ENCODE data around the gene CTDSPL2. TPM values are rescaled to one million over a fixed set of nuclear protein-coding genes. Genes with fewer than 3 reads are reported as not detected.

The CTDSPL2 gene
- polyA plus RNA-seq, 1 donor from 2014 or later = 78.1 TPM

GRCh38 chr15:44435893-44436667, 8.7 kb downstream of the CTDSPL2 start:
- Histone ChIP-seq H3K9me2 (ENCODE audit: insufficient read depth, low read length) (no peaks in the 10 kb centered on the region), H3K27ac (ENCODE audit: low read length) (no peak overlapping the region), H3K9me3 (ENCODE audit: low read length) (no peaks in the 10 kb centered on the region), H3F3A (ENCODE audit: insufficient read depth, low read length, poor library complexity, severe bottlenecking) (no peaks in the 10 kb centered on the region), H3K9ac (ENCODE audit: low read length) (no peak overlapping the region), H4K20me1 (ENCODE audit: insufficient read depth) (no peaks in the 10 kb centered on the region), H3K27me3 (ENCODE audit: insufficient read depth, low read depth, low read length) (no peaks in the 10 kb centered on the region), H3K4me2 (ENCODE audit: low read length) (no peak overlapping the region), H3K36me3 (ENCODE audit: insufficient read depth, low read length) (no peaks in the 10 kb centered on the region), H3K4me3 (ENCODE audit: low read length) (no peak overlapping the region), H3K79me2 (replicated peaks; ENCODE audit: insufficient read depth, low read length) (peaks cover 75% of the 10 kb centered on the region), H2AFZ (ENCODE audit: low read depth, low read length) (no peak overlapping the region)
- TF ChIP-seq SMC3 (conservative IDR thresholded peaks at IDR 0.05; ENCODE audit: poor library complexity) (no peak), TAF1 (IDR thresholded peaks at IDR 0.05; ENCODE audit: low read depth) (no peak)

GRCh38 chr15:44438402-44438801, 11.0 kb downstream of the CTDSPL2 start:
- Histone ChIP-seq H4K20me1 (ENCODE audit: insufficient read depth) (no peaks in the 10 kb centered on the region), H2AFZ (ENCODE audit: low read depth, low read length) (no peak overlapping the region), H3K27me3 (ENCODE audit: insufficient read depth, low read depth, low read length) (no peaks in the 10 kb centered on the region), H3K9me2 (ENCODE audit: insufficient read depth, low read length) (no peaks in the 10 kb centered on the region), H3K9ac (ENCODE audit: low read length) (no peak overlapping the region), H3K4me2 (ENCODE audit: low read length) (no peak overlapping the region), H3F3A (ENCODE audit: insufficient read depth, low read length, poor library complexity, severe bottlenecking) (no peaks in the 10 kb centered on the region), H3K4me3 (ENCODE audit: low read length) (no peak overlapping the region), H3K9me3 (ENCODE audit: low read length) (no peaks in the 10 kb centered on the region), H3K79me2 (replicated peaks; ENCODE audit: insufficient read depth, low read length) (peaks cover 75% of the 10 kb centered on the region), H3K27ac (ENCODE audit: low read length) (no peak overlapping the region), H3K36me3 (ENCODE audit: insufficient read depth, low read length) (no peaks in the 10 kb centered on the region)
- TF ChIP-seq EZH2 (IDR thresholded peaks at IDR 0.05; ENCODE audit: borderline replicate concordance, insufficient read depth, low read length, poor library complexity, severe bottlenecking) (no peak), MXI1 (conservative IDR thresholded peaks at IDR 0.05; ENCODE audit: poor library complexity, severe bottlenecking) (no peak), EP300 (conservative IDR thresholded peaks at IDR 0.05; ENCODE audit: poor library complexity, severe bottlenecking) (no peak)

GRCh38 chr15:44441095-44441501, 13.7 kb downstream of the CTDSPL2 start:
- H3K4me3 ChIP-seq (ENCODE audit: low read length) = no peak overlapping the region
- H3K4me2 ChIP-seq (ENCODE audit: low read length) = no peak overlapping the region
- H3K27ac ChIP-seq (ENCODE audit: low read length) = no peak overlapping the region
- peaks cover 83% of the 10 kb centered on the region for H3K79me2 ChIP-seq (replicated peaks; ENCODE audit: insufficient read depth, low read length)
- H3K9me3 ChIP-seq (ENCODE audit: low read length) = peaks cover 5% of the 10 kb centered on the region
- H3K36me3 ChIP-seq (ENCODE audit: insufficient read depth, low read length) = no peaks in the 10 kb centered on the region
- H4K20me1 ChIP-seq (ENCODE audit: insufficient read depth) = no peaks in the 10 kb centered on the region
- H3F3A ChIP-seq (ENCODE audit: insufficient read depth, low read length, poor library complexity, severe bottlenecking) = no peaks in the 10 kb centered on the region
- no peak overlapping the region for H3K9ac ChIP-seq (ENCODE audit: low read length)
- no peaks in the 10 kb centered on the region for H3K27me3 ChIP-seq (ENCODE audit: insufficient read depth, low read depth, low read length)
- TF ChIP-seq MXI1 (conservative IDR thresholded peaks at IDR 0.05; ENCODE audit: poor library complexity, severe bottlenecking) (no peak), EP300 (conservative IDR thresholded peaks at IDR 0.05; ENCODE audit: poor library complexity, severe bottlenecking) (no peak), POLR2AphosphoS5 (IDR thresholded peaks at IDR 0.05) (no peak), EZH2 (IDR thresholded peaks at IDR 0.05; ENCODE audit: borderline replicate concordance, insufficient read depth, low read length, poor library complexity, severe bottlenecking) (no peak), SMC3 (conservative IDR thresholded peaks at IDR 0.05; ENCODE audit: poor library complexity) (no peak), CTCF (IDR thresholded peaks at IDR 0.05; ENCODE audit: poor library complexity, severe bottlenecking) (no peak), RAD21 (conservative IDR thresholded peaks at IDR 0.05) (no peak), REST (IDR thresholded peaks at IDR 0.05; ENCODE audit: borderline replicate concordance) (no peak), TAF1 (IDR thresholded peaks at IDR 0.05; ENCODE audit: low read depth) (no peak)
- no peaks in the 10 kb centered on the region for H3K9me2 ChIP-seq (ENCODE audit: insufficient read depth, low read length)
- H2AFZ ChIP-seq (ENCODE audit: low read depth, low read length) = no peak overlapping the region

All from neural cell (in vitro differentiated cells).